HepG2 (cell line): ENCODE results near the gene NDUFS5. TPM values are rescaled to one million over a fixed set of nuclear protein-coding genes. Genes with fewer than 3 reads are reported as not detected.

Experiments used
- CCDC6 ChIP-seq: sonication (generic); formaldehyde crosslinking; IDR thresholded peaks from 2 replicates; pipeline ENCODE4 v1.8.1; 2022; ENCODE audit warnings: mild to moderate bottlenecking, missing genetic modification reagents, moderate library complexity
- CEBPG ChIP-seq: IDR thresholded peaks from 2 replicates; pipeline ENCODE4 v1.6.1; 2016
- CSRNP2 ChIP-seq: sonication (generic); formaldehyde crosslinking; conservative IDR thresholded peaks from 2 replicates; pipeline ENCODE4 v1.8.0; 2022; ENCODE audit warnings: low read depth, missing genetic modification reagents
- ETV5 ChIP-seq: IDR thresholded peaks from 2 replicates; pipeline ENCODE4 v1.6.1; 2018; ENCODE audit warnings: missing biosample characterization, missing genetic modification reagents, inconsistent platforms, borderline replicate concordance
- KAT7 ChIP-seq: IDR thresholded peaks from 2 replicates; pipeline ENCODE4 v1.6.1; 2018; ENCODE audit warnings: borderline replicate concordance, missing compliant biosample characterization
- KDM4B ChIP-seq: sonication (generic); formaldehyde crosslinking; IDR thresholded peaks from 2 replicates; pipeline ENCODE4 v1.4.0; 2020; ENCODE audit warnings: missing genetic modification reagents
- MATR3 ChIP-seq: sonication (generic); formaldehyde crosslinking; IDR thresholded peaks from 2 replicates; pipeline ENCODE4 v1.4.0; 2020; ENCODE audit warnings: missing genetic modification reagents
- MXD4 ChIP-seq: IDR thresholded peaks from 2 replicates; pipeline ENCODE4 v1.6.1; 2016; ENCODE audit warnings: mild to moderate bottlenecking, missing biosample characterization, missing genetic modification reagents
- NCOA2 ChIP-seq: sonication (generic); formaldehyde crosslinking; IDR thresholded peaks from 2 replicates; pipeline ENCODE4 v1.8.0; 2022; ENCODE audit warnings: inconsistent platforms
- NFE2L2 ChIP-seq: fragments of 150-350 bp; IDR thresholded peaks from 2 replicates; pipeline ENCODE4 v1.6.1; 2014; ENCODE audit warnings: low read length
- RORA ChIP-seq: sonication (generic); formaldehyde crosslinking; IDR thresholded peaks from 2 replicates; pipeline ENCODE4 v1.5.0; 2020; ENCODE audit warnings: mild to moderate bottlenecking, missing genetic modification reagents, moderate library complexity
- SAFB2 ChIP-seq: sonication (generic); formaldehyde crosslinking; IDR thresholded peaks from 2 replicates; pipeline ENCODE4 v1.5.1; 2020; ENCODE audit warnings: missing genetic modification reagents, low read depth, mild to moderate bottlenecking, borderline replicate concordance
- SCMH1 ChIP-seq: sonication (generic); formaldehyde crosslinking; IDR thresholded peaks from 2 replicates; pipeline ENCODE4 v1.9.0; 2021; ENCODE audit warnings: missing genetic modification reagents, mild to moderate bottlenecking, borderline replicate concordance
- SRY ChIP-seq: sonication (generic); formaldehyde crosslinking; IDR thresholded peaks from 2 replicates; pipeline ENCODE4 v1.8.0; 2022; ENCODE audit warnings: mild to moderate bottlenecking, missing genetic modification reagents
- ZKSCAN1 ChIP-seq: fragments of 150-350 bp; IDR thresholded peaks from 2 replicates; pipeline ENCODE4 v1.6.1; 2014; ENCODE audit warnings: low read length
- ZNF207 ChIP-seq: fragments of 450-650 bp; IDR thresholded peaks from 2 replicates; pipeline ENCODE4 v1.6.1; 2016; ENCODE audit warnings: antibody characterized with exemption, borderline replicate concordance
- ZNF224 ChIP-seq: sonication (generic); formaldehyde crosslinking; IDR thresholded peaks from 2 replicates; pipeline ENCODE4 v1.5.0; 2020; ENCODE audit warnings: mild to moderate bottlenecking, missing genetic modification reagents
- ZNF382 ChIP-seq: sonication (generic); formaldehyde crosslinking; IDR thresholded peaks from 2 replicates; pipeline ENCODE4 v1.5.0; 2020; ENCODE audit warnings: missing genetic modification reagents, mild to moderate bottlenecking, borderline replicate concordance
- ZNF496 ChIP-seq: sonication (generic); formaldehyde crosslinking; IDR thresholded peaks from 2 replicates; pipeline ENCODE4 v1.8.1; 2023; ENCODE audit warnings: mild to moderate bottlenecking, moderate library complexity, missing genetic modification reagents; ENCODE audit not compliant: insufficient replicate concordance
- ZNF503 ChIP-seq: sonication (generic); formaldehyde crosslinking; IDR thresholded peaks from 2 replicates; pipeline ENCODE4 v1.4.0; 2020; ENCODE audit warnings: missing genetic modification reagents
- ZNF510 ChIP-seq: sonication (generic); formaldehyde crosslinking; IDR thresholded peaks from 2 replicates; pipeline ENCODE4 v1.4.0; 2020; ENCODE audit warnings: low read depth, mild to moderate bottlenecking, missing genetic modification reagents
- ZNF557 ChIP-seq: sonication (generic); formaldehyde crosslinking; IDR thresholded peaks from 2 replicates; pipeline ENCODE4 v1.4.0; 2020; ENCODE audit warnings: missing genetic modification reagents
- ZNF564 ChIP-seq: sonication (generic); formaldehyde crosslinking; IDR thresholded peaks from 2 replicates; pipeline ENCODE4 v1.8.1; 2023; ENCODE audit warnings: mild to moderate bottlenecking, missing genetic modification reagents
- ZNF597 ChIP-seq: sonication (generic); formaldehyde crosslinking; IDR thresholded peaks from 2 replicates; pipeline ENCODE4 v1.5.0; 2020; ENCODE audit warnings: missing genetic modification reagents
- ZNF800 ChIP-seq: sonication (generic); formaldehyde crosslinking; IDR thresholded peaks from 2 replicates; pipeline ENCODE4 v1.4.0; 2020; ENCODE audit warnings: missing genetic modification reagents
- polyA plus RNA-seq, 8 experiments: library from polyadenylated mRNA; depleted of rRNA in 3 of 8; stranded (reverse) in 7 of 8; unstranded in 1 of 8; fragments of >200 nt; fragmentation: Illumina TruSeq in 4 of 8; extraction: Trizol in 4 of 8; gene quantifications; 2 replicates each; pipeline versions ENCODE4 v1.2.1 to v1.2.3, GENCODE V29; 2011 to 2016; ENCODE audit warnings: low read depth in 4 of 8, missing spikeins in 1 of 8, mixed read lengths in 1 of 8; ENCODE audit not compliant: insufficient read depth in 1 of 8
- total RNA-seq, 5 experiments: library from RNA; depleted of rRNA; stranded (reverse); fragments of >200 nt; fragmentation: Illumina TruSeq; extraction: Trizol; gene quantifications; 2 replicates each; pipeline ENCODE4 v1.2.3, GENCODE V29; 2016; ENCODE audit warnings: low read depth in 1 of 5

NDUFS5 gene
- total and polyA plus RNA-seq, 2 of the 13 experiments (the other 11 are each of a cell fraction or from before 2014, with no cell fraction given): 263 to 466 TPM

- TF ChIP-seq ZNF503 (CRISPR knock-in tag) (0 out of 2 replicates have a peak, but pooled peaks have one; percentile 34), KDM4B (no peak), ZNF510 (CRISPR knock-in tag) (no peak), ZNF382 (no peak), KAT7 (CRISPR knock-in tag) (no peak), ZNF207 (no peak), ZNF496 (CRISPR knock-in tag) (no peak), RORA (CRISPR knock-in tag) (no peak), ZNF564 (CRISPR knock-in tag) (no peak), ZNF224 (CRISPR knock-in tag) (no peak), SRY (CRISPR knock-in tag) (no peak), MATR3 (no peak), ZKSCAN1 (no peak), MXD4 (CRISPR knock-in tag) (no peak), ZNF557 (CRISPR knock-in tag) (no peak; the same call in 1 of the 2 replicates), ETV5 (CRISPR knock-in tag) (no peak), CSRNP2 (CRISPR knock-in tag) (no peak), ZNF800 (CRISPR knock-in tag) (0 out of 2 replicates have a peak, but pooled peaks have one; percentile 19), SAFB2 (no peak), NFE2L2 (no peak), ZNF597 (CRISPR knock-in tag) (0 out of 2 replicates have a peak, but pooled peaks have one; percentile 18), NCOA2 (no peak), CEBPG (CRISPR knock-in tag) (no peak), CCDC6 (CRISPR knock-in tag) (no peak), SCMH1 (CRISPR knock-in tag) (no peak)
These were observed 50.1 kb downstream of the NDUFS5 start (continued) for GRCh38 chr1:39076127-39076798.
